WI38 (cell line): Measurements from ENCODE around the gene SACS.
"Not testable (repeated sequence)": the region's sequence is repeated elsewhere in the genome, so short reads cannot be mapped to it uniquely, and the experiment has no call there.

Experiments used
- H3K4me3 ChIP-seq: 2 replicates; pipeline ENCODE4 v1.5.1; 2011; ENCODE audit warnings: low read depth, mild to moderate bottlenecking, control low read depth, low read length
- TF ChIP-seq, protein P1 (sequence below): IDR thresholded peaks from 2 replicates; pipeline ENCODE4 v1.5.1; 2012; ENCODE audit warnings: low read depth, mild to moderate bottlenecking, control low read depth, low read length

SACS gene

DNA sequence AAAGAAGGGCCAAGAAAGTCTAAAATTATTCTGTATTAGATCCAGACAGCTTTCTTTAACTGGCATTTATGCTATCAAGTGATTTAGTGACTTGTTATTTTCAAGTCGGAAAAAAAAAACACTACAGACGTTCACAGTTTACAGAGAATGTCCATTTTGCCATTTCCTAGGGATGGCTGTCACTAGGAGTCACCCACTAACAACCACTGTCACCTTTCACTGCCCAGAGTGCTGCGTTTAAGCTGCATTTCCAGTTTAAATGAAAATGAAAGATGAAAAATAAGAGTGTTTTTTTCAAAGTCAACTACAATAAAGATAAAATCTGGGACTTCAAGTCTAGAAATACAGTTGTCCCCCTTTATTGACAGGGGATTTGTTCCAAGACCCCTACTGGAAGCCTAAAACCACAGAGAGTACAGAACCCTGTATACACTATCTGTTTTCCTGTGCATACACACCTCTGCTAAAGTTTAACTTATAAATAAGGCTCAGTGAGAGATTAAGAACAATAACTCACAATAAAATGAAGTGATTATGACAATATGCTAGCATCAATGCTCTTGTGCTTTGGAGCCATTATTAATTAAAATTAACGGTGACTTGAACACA, 112.5 kb downstream of the SACS start:
- TF ChIP-seq, protein P1, sequence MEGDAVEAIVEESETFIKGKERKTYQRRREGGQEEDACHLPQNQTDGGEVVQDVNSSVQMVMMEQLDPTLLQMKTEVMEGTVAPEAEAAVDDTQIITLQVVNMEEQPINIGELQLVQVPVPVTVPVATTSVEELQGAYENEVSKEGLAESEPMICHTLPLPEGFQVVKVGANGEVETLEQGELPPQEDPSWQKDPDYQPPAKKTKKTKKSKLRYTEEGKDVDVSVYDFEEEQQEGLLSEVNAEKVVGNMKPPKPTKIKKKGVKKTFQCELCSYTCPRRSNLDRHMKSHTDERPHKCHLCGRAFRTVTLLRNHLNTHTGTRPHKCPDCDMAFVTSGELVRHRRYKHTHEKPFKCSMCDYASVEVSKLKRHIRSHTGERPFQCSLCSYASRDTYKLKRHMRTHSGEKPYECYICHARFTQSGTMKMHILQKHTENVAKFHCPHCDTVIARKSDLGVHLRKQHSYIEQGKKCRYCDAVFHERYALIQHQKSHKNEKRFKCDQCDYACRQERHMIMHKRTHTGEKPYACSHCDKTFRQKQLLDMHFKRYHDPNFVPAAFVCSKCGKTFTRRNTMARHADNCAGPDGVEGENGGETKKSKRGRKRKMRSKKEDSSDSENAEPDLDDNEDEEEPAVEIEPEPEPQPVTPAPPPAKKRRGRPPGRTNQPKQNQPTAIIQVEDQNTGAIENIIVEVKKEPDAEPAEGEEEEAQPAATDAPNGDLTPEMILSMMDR: no peak
- H3K4me3 ChIP-seq: 0 out of 2 replicates have a peak overlapping the region, but pooled peaks have one; percentile 16

DNA sequence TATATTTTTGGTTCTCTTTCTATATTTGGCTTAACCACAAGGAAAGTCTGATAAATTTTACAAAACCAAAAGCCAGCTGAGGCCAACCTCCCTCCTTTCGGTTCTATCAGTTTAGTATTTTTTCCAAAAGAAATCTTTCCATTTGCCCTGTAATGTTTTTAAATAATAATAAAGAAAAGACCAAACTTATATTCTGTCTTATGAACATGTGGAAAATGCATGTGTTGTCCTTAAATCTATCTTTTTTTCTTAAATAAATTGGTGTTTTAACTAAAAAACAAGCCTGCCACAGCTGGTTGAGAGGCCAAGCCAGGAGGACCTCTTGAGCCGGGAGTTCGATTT, 113.6 kb downstream of the SACS start:
- no peak overlapping the region for H3K4me3 ChIP-seq
- TF ChIP-seq, protein P1: no peak

DNA sequence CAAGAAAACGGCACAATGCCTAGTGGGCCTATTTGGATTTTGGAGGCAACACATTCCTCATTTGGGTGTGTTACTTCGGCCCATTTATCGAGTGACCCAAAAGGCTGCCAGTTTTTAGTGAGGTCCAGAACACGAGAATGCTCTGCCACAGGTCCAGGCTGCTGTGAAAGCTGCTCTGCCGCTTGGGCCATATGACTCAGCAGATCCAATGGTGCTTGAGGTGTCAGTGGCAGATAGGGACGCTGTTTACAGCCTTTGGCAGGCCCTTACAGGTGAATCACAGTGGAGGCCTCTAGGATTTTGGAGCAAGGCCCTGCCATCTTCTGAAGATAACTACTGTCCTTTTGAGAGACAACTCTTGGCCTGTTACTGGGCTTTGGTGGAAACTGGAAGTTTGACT, 118.7 kb downstream of the SACS start:
- H3K4me3 ChIP-seq: not testable (repeated sequence)

DNA sequence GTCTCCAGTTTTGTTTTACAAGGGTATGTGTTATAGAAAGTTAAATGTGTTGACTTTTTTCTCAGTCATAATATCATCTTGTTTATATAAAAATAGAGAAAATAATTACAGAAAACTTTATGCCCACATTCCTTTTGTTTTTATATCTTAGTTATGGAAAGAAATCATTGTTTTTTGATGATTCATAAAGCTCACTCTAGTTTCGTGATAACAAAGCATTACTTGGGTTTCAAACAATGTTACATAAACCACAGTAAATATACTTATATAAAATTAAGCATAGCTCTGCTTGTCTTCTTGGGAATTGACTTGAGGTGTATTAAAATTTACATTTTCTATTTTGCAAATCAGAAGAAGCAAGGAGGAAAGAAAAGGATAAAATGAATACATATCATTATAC, 140.9 kb downstream of the SACS start:
- TF ChIP-seq, protein P1: no peak
- no peak overlapping the region for H3K4me3 ChIP-seq

DNA sequence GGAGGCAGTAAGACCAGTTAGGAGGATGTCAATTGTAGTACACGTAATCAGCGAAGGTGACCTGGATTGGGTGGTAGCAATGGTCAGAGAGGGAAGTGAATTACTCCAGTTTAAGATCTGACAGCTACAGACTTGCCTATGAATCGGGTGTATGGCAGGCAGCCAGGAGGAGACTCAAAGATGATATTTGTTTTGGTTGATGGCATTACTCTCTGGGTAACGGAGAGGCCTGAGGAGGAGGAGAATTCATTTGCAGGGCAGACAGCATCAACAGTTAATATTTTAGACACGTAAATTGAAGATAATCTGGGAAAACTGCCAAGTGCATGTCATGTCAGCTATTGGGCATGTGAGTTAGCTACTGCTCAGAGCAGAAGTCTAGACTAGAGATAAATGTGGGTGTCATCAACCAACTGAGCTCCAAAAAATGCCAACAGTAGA, 143.6 kb downstream of the SACS start:
- no peak overlapping the region for H3K4me3 ChIP-seq
- TF ChIP-seq, protein P1: no peak

DNA sequence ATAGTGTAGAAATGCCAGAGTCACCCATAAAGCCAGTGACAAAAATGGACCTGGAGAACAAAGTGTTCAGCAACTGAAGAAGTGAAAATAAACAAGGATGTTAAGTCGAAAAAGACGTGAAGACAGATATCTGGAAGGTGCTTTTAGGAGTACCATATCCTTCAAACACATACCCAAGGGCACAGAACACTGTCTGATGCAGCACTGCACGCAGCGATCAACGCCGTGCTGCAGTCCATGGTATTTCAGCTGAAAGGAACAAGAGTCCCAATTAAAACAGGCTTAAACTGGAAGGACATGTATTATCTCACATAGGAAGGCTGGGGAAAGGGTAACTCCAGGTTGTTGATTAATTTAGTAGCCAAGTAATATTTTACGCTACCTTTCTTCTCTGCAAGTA, 144.5 kb downstream of the SACS start:
- H3K4me3 ChIP-seq: no peak overlapping the region
- TF ChIP-seq, protein P1: no peak

DNA sequence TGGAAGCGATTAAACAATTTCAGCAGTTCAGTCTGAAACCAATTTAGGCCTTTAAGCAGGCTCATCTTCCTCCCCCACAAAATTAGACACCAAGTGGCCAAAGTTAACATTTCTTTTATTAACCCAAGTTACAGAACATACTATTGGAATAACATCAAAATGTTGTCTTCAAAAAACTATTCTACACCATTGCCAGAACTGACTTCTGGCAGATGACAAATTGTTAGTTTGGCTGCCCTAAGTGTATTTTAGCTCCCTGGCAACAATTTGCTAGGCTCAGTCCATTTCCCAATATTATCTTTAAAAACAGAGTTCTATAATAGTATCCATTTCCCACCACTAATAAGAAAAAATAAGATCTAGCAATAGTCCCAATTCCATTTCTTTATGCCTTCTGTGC, 144.9 kb downstream of the SACS start:
- TF ChIP-seq, protein P1: no peak
- no peak overlapping the region for H3K4me3 ChIP-seq

DNA sequence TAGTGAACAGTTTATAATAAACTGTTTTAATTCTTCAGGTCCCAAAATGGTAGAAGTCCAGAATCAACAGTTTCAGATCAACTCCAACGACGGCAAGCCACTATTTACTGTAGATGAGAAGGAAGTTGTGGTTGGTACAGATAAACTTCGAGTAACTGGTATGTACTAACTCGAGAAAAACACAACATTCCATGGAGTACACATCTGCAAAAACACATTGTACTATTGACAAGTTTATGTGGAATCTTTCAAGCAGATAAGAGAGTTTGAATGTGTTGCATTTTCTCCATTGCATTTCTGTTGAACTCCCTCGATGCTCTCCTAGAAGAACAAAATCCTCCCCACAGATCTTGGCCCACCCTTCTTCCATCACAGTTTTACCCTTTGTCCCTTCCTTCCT, 154.2 kb downstream of the SACS start:
- TF ChIP-seq, protein P1: no peak
- H3K4me3 ChIP-seq: no peak overlapping the region
